ENCODE measurements around the gene UCK2.

UCK2 gene

DNA sequence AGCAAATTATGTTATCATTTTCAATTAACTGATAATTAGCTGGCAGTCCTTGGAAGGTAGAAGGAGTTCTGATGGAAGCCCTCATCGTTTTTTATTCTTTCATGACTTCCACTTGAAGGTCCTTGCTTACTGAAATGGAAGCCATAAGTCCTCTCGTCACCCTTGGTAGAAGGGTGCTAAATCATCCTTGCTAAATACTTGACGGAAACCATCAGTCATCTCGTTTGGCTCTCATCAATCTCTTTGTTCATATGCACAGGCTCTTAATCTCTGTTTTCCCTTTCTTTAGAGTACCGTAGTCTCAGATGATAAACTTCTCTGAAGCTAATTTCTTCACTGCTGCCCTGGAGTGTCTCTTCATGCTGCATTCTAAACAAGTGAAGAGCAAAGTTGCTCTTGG lies 34.5 kb downstream of the UCK2 start:
- TF ChIP-seq, protein P1, sequence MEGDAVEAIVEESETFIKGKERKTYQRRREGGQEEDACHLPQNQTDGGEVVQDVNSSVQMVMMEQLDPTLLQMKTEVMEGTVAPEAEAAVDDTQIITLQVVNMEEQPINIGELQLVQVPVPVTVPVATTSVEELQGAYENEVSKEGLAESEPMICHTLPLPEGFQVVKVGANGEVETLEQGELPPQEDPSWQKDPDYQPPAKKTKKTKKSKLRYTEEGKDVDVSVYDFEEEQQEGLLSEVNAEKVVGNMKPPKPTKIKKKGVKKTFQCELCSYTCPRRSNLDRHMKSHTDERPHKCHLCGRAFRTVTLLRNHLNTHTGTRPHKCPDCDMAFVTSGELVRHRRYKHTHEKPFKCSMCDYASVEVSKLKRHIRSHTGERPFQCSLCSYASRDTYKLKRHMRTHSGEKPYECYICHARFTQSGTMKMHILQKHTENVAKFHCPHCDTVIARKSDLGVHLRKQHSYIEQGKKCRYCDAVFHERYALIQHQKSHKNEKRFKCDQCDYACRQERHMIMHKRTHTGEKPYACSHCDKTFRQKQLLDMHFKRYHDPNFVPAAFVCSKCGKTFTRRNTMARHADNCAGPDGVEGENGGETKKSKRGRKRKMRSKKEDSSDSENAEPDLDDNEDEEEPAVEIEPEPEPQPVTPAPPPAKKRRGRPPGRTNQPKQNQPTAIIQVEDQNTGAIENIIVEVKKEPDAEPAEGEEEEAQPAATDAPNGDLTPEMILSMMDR (IDR thresholded peaks at IDR 0.05; ENCODE audit: insufficient read depth, low read length): no peak
- no peak for TF ChIP-seq GABPA (IDR thresholded peaks at IDR 0.05; ENCODE audit: low read depth)
- TF ChIP-seq SPI1 (IDR thresholded peaks at IDR 0.05; ENCODE audit: borderline replicate concordance, low read depth): no peak
- TF ChIP-seq POLR2AphosphoS5 (IDR thresholded peaks at IDR 0.05; ENCODE audit: low read depth): no peak
- TF ChIP-seq, protein P2, sequence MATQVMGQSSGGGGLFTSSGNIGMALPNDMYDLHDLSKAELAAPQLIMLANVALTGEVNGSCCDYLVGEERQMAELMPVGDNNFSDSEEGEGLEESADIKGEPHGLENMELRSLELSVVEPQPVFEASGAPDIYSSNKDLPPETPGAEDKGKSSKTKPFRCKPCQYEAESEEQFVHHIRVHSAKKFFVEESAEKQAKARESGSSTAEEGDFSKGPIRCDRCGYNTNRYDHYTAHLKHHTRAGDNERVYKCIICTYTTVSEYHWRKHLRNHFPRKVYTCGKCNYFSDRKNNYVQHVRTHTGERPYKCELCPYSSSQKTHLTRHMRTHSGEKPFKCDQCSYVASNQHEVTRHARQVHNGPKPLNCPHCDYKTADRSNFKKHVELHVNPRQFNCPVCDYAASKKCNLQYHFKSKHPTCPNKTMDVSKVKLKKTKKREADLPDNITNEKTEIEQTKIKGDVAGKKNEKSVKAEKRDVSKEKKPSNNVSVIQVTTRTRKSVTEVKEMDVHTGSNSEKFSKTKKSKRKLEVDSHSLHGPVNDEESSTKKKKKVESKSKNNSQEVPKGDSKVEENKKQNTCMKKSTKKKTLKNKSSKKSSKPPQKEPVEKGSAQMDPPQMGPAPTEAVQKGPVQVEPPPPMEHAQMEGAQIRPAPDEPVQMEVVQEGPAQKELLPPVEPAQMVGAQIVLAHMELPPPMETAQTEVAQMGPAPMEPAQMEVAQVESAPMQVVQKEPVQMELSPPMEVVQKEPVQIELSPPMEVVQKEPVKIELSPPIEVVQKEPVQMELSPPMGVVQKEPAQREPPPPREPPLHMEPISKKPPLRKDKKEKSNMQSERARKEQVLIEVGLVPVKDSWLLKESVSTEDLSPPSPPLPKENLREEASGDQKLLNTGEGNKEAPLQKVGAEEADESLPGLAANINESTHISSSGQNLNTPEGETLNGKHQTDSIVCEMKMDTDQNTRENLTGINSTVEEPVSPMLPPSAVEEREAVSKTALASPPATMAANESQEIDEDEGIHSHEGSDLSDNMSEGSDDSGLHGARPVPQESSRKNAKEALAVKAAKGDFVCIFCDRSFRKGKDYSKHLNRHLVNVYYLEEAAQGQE (IDR thresholded peaks at IDR 0.05; ENCODE audit: insufficient replicate concordance, low read depth): no peak
- peak overlapping the region; percentile 16; the same call in 1 of the 2 replicates for H3K27ac ChIP-seq (replicated peaks)
- H3K4me3 ChIP-seq (replicated peaks; ENCODE audit: insufficient read depth, low read length): no peak overlapping the region
- DNase-seq (ENCODE audit: low read depth in 1 of 2, low spot score in 1 of 2): no peak
- H3K27me3 ChIP-seq (ENCODE audit: insufficient read depth, poor library complexity, severe bottlenecking): no peaks in the 10 kb centered on the region

DNA sequence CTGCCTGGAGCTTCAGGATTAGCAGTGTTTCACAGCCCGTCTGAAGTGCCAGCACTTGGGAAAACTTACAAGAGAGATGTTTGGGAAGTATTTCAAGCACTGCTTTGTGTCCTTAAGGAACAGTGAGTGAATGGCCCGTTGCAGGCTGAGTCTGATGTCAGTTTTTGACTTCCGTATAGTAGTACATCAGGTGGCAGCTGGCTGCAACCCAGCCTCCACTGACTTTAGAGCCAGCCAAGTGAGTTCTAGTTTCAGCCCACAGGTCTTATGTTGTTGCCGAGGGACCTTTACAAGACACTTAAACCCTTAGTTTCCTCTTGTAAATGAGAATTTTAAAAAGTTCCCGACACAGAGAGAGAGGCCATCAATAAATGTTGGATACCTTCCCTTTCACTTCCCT lies 35.0 kb downstream of the UCK2 start:
- DNase-seq (ENCODE audit: low read depth in 1 of 2, low spot score in 1 of 2): peak in 1 of 2 experiments; percentile 48
- TF ChIP-seq, protein P1 (IDR thresholded peaks at IDR 0.05; ENCODE audit: insufficient read depth, low read length): no peak
- TF ChIP-seq, protein P2 (IDR thresholded peaks at IDR 0.05; ENCODE audit: insufficient replicate concordance, low read depth): no peak
- TF ChIP-seq SPI1 (IDR thresholded peaks at IDR 0.05; ENCODE audit: borderline replicate concordance, low read depth): peak; percentile 57; the same call in 1 of the 2 replicates
- no peak for TF ChIP-seq GABPA (IDR thresholded peaks at IDR 0.05; ENCODE audit: low read depth)
- no peak for TF ChIP-seq POLR2AphosphoS5 (IDR thresholded peaks at IDR 0.05; ENCODE audit: low read depth)
- H3K4me3 ChIP-seq (replicated peaks; ENCODE audit: insufficient read depth, low read length): no peak overlapping the region
- peak overlapping the region; percentile 16; the same call in 1 of the 2 replicates for H3K27ac ChIP-seq (replicated peaks)
- no peaks in the 10 kb centered on the region for H3K27me3 ChIP-seq (ENCODE audit: insufficient read depth, poor library complexity, severe bottlenecking)

DNA sequence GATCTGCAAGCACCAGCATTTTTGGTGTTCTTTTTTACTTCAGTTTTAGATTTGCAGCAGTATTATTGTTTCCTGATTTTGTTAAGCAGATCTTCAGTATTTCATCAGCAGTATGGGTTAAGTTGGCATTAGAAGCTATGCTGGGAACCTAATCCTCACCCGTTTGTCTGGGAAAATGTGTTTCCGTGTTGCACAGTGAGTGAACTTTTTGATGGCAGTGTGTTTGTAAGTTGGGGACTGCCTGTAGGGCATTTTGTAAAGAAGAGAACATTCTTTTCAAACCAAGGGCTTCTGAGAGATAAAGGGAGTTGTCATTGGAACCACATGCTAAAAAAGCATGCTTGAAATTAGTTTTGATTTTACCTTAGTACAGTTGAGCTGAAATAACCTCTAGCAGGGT lies 35.9 kb downstream of the UCK2 start:
- no peak for DNase-seq (ENCODE audit: low read depth in 1 of 2, low spot score in 1 of 2)
- TF ChIP-seq, protein P1 (IDR thresholded peaks at IDR 0.05; ENCODE audit: insufficient read depth, low read length): no peak
- TF ChIP-seq GABPA (IDR thresholded peaks at IDR 0.05; ENCODE audit: low read depth) (no peak), POLR2AphosphoS5 (IDR thresholded peaks at IDR 0.05; ENCODE audit: low read depth) (no peak), SPI1 (IDR thresholded peaks at IDR 0.05; ENCODE audit: borderline replicate concordance, low read depth) (no peak)
- TF ChIP-seq, protein P2 (IDR thresholded peaks at IDR 0.05; ENCODE audit: insufficient replicate concordance, low read depth): no peak
- Histone ChIP-seq H3K4me3 (replicated peaks; ENCODE audit: insufficient read depth, low read length) (no peak overlapping the region), H3K27ac (replicated peaks) (peak overlapping the region; percentile 4; the same call in 1 of the 2 replicates), H3K27me3 (ENCODE audit: insufficient read depth, poor library complexity, severe bottlenecking) (no peaks in the 10 kb centered on the region)
